ENCODE data around the gene METTL22.
"Not testable (repeated sequence)": the region's sequence is repeated elsewhere in the genome, so short reads cannot be mapped to it uniquely, and the experiment has no call there.

DNA sequence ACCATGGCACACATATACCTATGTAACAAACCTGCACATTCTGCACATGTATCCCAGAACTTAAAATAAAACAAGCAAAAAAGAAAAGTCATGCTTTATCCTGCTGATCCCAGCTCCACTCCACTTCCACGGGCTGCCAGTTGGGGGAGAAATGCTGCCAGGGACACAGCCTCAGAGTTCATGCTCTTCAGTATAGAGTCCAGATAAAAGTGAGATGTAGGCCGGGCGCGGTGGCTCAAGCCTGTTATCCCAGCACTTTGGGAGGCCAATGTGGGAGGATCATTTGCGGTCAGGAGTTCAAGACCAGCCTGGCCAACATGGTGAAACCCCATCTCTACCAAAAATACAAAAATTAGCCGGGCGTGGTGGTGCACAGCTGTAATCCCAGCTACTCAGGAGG lies 30.5 kb downstream of the METTL22 start:
- TF ChIP-seq, protein P1, sequence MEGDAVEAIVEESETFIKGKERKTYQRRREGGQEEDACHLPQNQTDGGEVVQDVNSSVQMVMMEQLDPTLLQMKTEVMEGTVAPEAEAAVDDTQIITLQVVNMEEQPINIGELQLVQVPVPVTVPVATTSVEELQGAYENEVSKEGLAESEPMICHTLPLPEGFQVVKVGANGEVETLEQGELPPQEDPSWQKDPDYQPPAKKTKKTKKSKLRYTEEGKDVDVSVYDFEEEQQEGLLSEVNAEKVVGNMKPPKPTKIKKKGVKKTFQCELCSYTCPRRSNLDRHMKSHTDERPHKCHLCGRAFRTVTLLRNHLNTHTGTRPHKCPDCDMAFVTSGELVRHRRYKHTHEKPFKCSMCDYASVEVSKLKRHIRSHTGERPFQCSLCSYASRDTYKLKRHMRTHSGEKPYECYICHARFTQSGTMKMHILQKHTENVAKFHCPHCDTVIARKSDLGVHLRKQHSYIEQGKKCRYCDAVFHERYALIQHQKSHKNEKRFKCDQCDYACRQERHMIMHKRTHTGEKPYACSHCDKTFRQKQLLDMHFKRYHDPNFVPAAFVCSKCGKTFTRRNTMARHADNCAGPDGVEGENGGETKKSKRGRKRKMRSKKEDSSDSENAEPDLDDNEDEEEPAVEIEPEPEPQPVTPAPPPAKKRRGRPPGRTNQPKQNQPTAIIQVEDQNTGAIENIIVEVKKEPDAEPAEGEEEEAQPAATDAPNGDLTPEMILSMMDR (IDR thresholded peaks at IDR 0.05) = peak; percentile 48
- not testable (repeated sequence) for TF ChIP-seq IRF3 (IDR thresholded peaks at IDR 0.05; ENCODE audit: low read depth, low read length)
